Left renal cortex interstitium (tissue), 4 donors: ENCODE results near the gene APOL1. TPM values are rescaled to one million over a fixed set of nuclear protein-coding genes. Genes with fewer than 3 reads are reported as not detected.

Source experiments
- DNase-seq, 4 donors: peaks; one replicate each; pipeline ENCODE4 v3.0.0-alpha.2; 2013; ENCODE audit warnings: low read depth in 4 of 4, low spot score in 2 of 4, missing footprints in 1 of 4
- polyA plus RNA-seq, 4 donors: library from polyadenylated mRNA; unstranded; fragments of 120-200 nt; gene quantifications; one replicate each; pipeline ENCODE4 v1.2.1, GENCODE V29; 2013; ENCODE audit not compliant: insufficient read length in 4 of 4

Gene APOL1
- polyA plus RNA-seq, 4 donors, result 9.9 to 16.0 (median 12.0) TPM

- DNase-seq, result no peak
Measured at GRCh38 chr22:36303874-36304273, 50.9 kb downstream of the APOL1 start.

GRCh38 chr22:36304429-36304828 is 51.5 kb downstream of the APOL1 start:
- DNase-seq, result no peak

- DNase-seq, result no peak
Measured at GRCh38 chr22:36305813-36306212, 52.9 kb downstream of the APOL1 start.

GRCh38 chr22:36306227-36306626 is 53.3 kb downstream of the APOL1 start:
- no peak for DNase-seq

- DNase-seq, result no peak
Measured at GRCh38 chr22:36308880-36309279, 55.9 kb downstream of the APOL1 start.

- DNase-seq, result no peak
Measured at GRCh38 chr22:36311386-36312085, 58.6 kb downstream of the APOL1 start.

GRCh38 chr22:36315325-36315724 is 62.4 kb downstream of the APOL1 start:
- DNase-seq, result no peak

- DNase-seq, result no peak
Measured at GRCh38 chr22:36316419-36316818, 63.5 kb downstream of the APOL1 start.

Other genes with a start within 250 kb of the APOL1 start
- 100 to 1,000 TPM; 126 to 138 (median 128) TPM for gene RBFOX2, start 224.3 kb upstream of the APOL1 start, polyA plus RNA-seq
- 10 to 100 TPM; 12.7 to 17.4 (median 14.9) TPM for gene APOL3, start 92.4 kb upstream of the APOL1 start, polyA plus RNA-seq
- gene APOL4, start 51.3 kb upstream of the APOL1 start, polyA plus RNA-seq, result 10 to 100 TPM in 1 of 4 donors, 1 to 10 TPM in 3; 6.4 to 10.4 (median 8.6) TPM
- 10 to 100 TPM; 26.6 to 38.8 (median 29.4) TPM for gene APOL2, start 13.6 kb upstream of the APOL1 start, polyA plus RNA-seq
- gene MYH9, start 134.8 kb downstream of the APOL1 start, polyA plus RNA-seq, result 100 to 1,000 TPM; 261 to 310 (median 285) TPM
- 100 to 1,000 TPM; 112 to 147 (median 130) TPM for gene TXN2, start 228.5 kb downstream of the APOL1 start, polyA plus RNA-seq